Motor neuron (in vitro differentiated cells): Measurements from ENCODE around the gene TLCD5. TPM values are rescaled to one million over a fixed set of nuclear protein-coding genes. Genes with fewer than 3 reads are reported as not detected.

Experiments
- ATAC-seq, 8 experiments: fragments of 200-7000 bp; cut with Tn5 transposase; replicated peaks in 6 of 8; 2 replicates each; pipeline ENCODE4 v1.8.0; 2021; ENCODE audit warnings: mild to moderate bottlenecking in 8 of 8, moderate library complexity in 8 of 8
- H3K27ac ChIP-seq, 2 donors: fragments of 250-450 bp; sonication (Bioruptor Pico); 2 replicates each; pipeline ENCODE4 v1.9.0; 2021; ENCODE audit warnings: antibody characterized with exemption in 2 of 2, mild to moderate bottlenecking in 2 of 2, moderate library complexity in 1 of 2
- H3K4me1 ChIP-seq, 2 donors: fragments of 250-450 bp; sonication (Bioruptor Pico); replicated peaks in 1 of 2; 2 replicates each; pipeline ENCODE4 v1.6.1; 2021; ENCODE audit warnings: antibody characterized with exemption in 2 of 2, mild to moderate bottlenecking in 2 of 2, moderate library complexity in 1 of 2
- H3K4me3 ChIP-seq, 5 donors: fragments of 250-450 bp; sonication (Bioruptor Pico); 2 replicates each; pipeline ENCODE4 v1.9.0; 2021; ENCODE audit warnings: antibody characterized with exemption in 5 of 5, mild to moderate bottlenecking in 5 of 5, moderate library complexity in 4 of 5
- WGBS, 10 experiments: fragments of 450-650 bp; shearing (Covaris generic); methylation state at CpG; one replicate each; pipeline ENCODE4 v1.0.0; 2022; 5-methylcytosine and 5-hydroxymethylcytosine counted together
- in situ Hi-C, 9 experiments: fragments of 400-800 bp; cut with MboI; loops; one replicate each; pipeline ENCODE4 v1.15.0; 2021; ENCODE audit warnings: low sequenced_read_pairs in 9 of 9, low pct_unique_long_range_greater_than_20kb in 2 of 9; ENCODE audit not compliant: unreplicated experiment in 9 of 9
- total RNA-seq, 8 experiments: library from RNA; unstranded; fragments of 300-600 nt; gene quantifications; 2 replicates each; pipeline versions ENCODE4 v1.2.3 to v1.2.4, GENCODE V29; 2022

Gene TLCD5
- total RNA-seq, result 10 to 100 TPM in 3 of 8 experiments, 1 to 10 TPM in 5; 5.1 to 12.1 (median 9.5) TPM

DNA sequence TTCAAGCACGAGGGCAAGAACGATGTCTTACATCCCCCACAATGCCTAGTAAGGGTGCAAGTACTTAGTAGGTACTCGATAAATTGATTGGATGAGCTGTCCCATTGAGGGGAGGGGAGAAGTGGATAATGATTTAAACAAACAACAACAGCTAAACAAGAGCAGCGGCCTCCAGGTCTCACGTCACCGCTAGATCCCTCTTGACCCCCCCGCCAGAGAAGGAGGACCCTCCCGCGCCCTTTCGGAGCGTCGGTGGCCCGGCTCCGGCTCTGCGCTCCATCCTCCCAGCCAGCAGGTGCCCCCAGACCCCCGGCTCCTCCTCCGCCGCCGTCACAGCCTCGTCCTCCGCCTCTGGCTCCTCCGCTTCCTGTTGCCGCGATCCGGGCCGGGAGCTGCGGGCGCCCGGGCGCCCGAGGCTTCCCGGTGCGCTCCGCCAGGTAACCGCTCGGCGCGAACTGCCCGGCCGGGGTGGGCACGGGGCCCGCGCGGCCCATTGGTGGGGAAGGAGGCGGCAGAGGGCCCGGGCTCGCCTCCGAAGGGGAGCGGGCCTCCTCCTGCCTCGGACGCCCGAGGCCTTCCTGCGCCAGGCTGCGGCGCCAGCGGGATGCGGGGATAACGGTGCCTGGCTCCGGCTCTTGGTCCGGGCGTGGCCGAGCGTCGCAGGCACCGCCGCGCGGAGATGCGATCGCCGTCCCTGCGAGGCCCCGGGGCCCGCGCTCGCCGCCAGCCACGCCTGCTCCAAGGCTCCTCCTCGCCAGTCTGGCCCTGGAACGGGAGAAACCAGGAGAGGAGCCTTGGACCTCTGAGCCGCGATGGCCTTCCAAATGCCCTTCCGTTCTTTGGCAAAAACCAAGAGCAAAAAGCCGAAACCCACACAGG lies at the start of gene TLCD5:
TLCD5 (plus strand) TSS at position 368 of the 879 bp plus-strand sequence. CDS start 2,143 bp downstream, outside the sequence.
- 0 to 20% (median 1%) methylated on average over 1 to 20 of the region's 84 CpGs; no CpG with 5 or more reads in 1 of the 10 experiments for WGBS, 10 experiments
- H3K4me3 ChIP-seq, result peak within 1 kb of the TSS; percentile 65 to 99 (median 81)
- peaks cover 3 to 6% of the 10 kb centered on the region in 2 donors for H3K4me1 ChIP-seq
- ATAC-seq, result peak; percentile 86 to 98 (median 98)
- in situ Hi-C loops, result loop anchor here in 1 of 9 experiments (25.0 kb wide), 1 partner anchor 112 kb away; no protein-coding TSS in a partner anchor
- peak within 1 kb of the TSS; percentile 85 to 87 for H3K27ac ChIP-seq

- 43 to 100% (median 100%) methylated on average over 1 to 4 of the region's 5 CpGs; no CpG with 5 or more reads in 5 of the 10 experiments for WGBS, 10 experiments
- Histone ChIP-seq H3K4me3 (no peak overlapping the region), H3K27ac (no peak overlapping the region), H3K4me1 (no peaks in the 10 kb centered on the region)
- in situ Hi-C loops, result loop anchor here in 1 of 9 experiments (25.0 kb wide), 1 partner anchor 117 kb away; no protein-coding TSS in a partner anchor
- peak in 1 of 8 experiments; percentile 52 for ATAC-seq
Measured at GRCh38 chr11:120279502-120279901, 45.6 kb upstream of the TLCD5 start.

- H3K4me1 ChIP-seq, result no peaks in the 10 kb centered on the region
- WGBS, 10 experiments, result 50 to 100% (median 85%) methylated on average over 1 to 2 of the region's 5 CpGs; no CpG with 5 or more reads in 6 of the 10 experiments
- no peak overlapping the region for H3K27ac ChIP-seq
- H3K4me3 ChIP-seq, result no peak overlapping the region
- ATAC-seq, result peak in 1 of 8 experiments; percentile 66
- in situ Hi-C loops, result loop anchor here in 1 of 9 experiments (25.0 kb wide), 1 partner anchor 118 kb away; no protein-coding TSS in a partner anchor
Measured at GRCh38 chr11:120280600-120281051, 44.5 kb upstream of the TLCD5 start.

DNA sequence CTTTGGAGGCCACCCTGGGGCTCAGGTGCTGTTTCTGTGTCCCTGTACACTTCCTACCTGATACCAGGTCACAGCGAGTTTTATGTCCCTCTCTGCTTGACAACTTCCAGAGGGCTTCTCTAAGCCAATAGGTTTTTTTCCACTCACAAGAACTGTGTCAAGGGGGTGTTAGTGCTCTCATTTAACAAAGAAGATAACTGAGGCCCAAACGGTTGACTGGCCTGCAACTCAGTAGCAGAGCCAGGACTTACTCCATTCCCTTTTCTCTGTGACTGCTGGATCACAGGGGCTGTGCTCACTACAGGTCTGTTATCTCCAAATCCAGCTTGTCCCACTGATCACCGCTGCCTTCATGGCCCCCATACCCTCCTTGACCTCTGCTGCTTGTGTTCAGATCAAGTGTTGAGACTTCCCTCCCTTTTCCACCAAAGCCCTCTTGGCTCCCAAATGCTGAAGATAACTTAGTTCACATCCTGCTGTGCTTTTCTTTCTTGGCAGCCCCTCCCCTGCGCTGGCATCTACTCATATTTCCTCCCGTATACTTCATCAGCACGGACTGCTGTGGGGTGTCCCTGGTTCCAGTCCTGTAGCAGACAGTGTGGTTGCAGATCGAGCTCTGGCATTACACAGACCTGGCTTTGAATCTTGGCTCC lies 43.8 kb upstream of the TLCD5 start:
- Histone ChIP-seq H3K4me3 (no peak overlapping the region), H3K4me1 (no peaks in the 10 kb centered on the region), H3K27ac (no peak overlapping the region)
- WGBS, 10 experiments, result 17 to 80% (median 59%) methylated on average over 1 to 7 of the region's 7 CpGs; no CpG with 5 or more reads in 1 of the 10 experiments
- ATAC-seq, result peak in 1 of 8 experiments; percentile 62
- in situ Hi-C loops, result loop anchor here in 1 of 9 experiments (25.0 kb wide), 1 partner anchor 119 kb away; no protein-coding TSS in a partner anchor

DNA sequence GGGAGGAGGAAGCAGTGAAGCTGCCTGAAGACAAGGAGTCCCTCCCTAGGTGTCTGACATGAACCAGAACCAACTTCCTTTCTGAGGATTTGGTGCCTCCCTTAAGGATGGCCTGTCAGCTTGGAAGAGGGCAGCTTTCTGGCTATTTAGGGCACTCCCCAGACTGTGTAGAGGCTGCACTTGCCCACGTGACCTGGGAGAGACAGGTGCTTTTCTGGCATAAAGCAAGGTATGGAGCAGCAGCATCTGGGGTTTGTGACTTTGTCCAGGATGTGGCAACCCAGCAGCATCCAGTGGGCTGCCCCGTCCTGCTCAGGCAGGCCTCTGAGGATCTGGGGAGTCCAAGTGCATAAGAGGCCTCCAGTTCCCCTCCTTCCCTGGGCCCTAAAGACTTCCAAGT lies 42.0 kb upstream of the TLCD5 start:
- in situ Hi-C loops, result loop anchor here in 1 of 9 experiments (25.0 kb wide), 1 partner anchor 121 kb away; no protein-coding TSS in a partner anchor
- 20 to 82% (median 50%) methylated on average over 1 to 2 of the region's 2 CpGs; no CpG with 5 or more reads in 7 of the 10 experiments for WGBS, 10 experiments
- Histone ChIP-seq H3K4me3 (no peak overlapping the region), H3K4me1 (no peaks in the 10 kb centered on the region), H3K27ac (no peak overlapping the region)
- ATAC-seq, result no peak

- no peak for ATAC-seq
- H3K4me1 ChIP-seq, result no peaks in the 10 kb centered on the region
- no peak overlapping the region for H3K27ac ChIP-seq
- WGBS, 10 experiments, result 71 to 93% (median 88%) methylated on average over 1 to 3 of the region's 6 CpGs; no CpG with 5 or more reads in 4 of the 10 experiments
- in situ Hi-C loops, result loop anchor here in 1 of 9 experiments (25.0 kb wide), 1 partner anchor 122 kb away; no protein-coding TSS in a partner anchor
- H3K4me3 ChIP-seq, result no peak overlapping the region
Measured at GRCh38 chr11:120284272-120284671, 40.8 kb upstream of the TLCD5 start.

DNA sequence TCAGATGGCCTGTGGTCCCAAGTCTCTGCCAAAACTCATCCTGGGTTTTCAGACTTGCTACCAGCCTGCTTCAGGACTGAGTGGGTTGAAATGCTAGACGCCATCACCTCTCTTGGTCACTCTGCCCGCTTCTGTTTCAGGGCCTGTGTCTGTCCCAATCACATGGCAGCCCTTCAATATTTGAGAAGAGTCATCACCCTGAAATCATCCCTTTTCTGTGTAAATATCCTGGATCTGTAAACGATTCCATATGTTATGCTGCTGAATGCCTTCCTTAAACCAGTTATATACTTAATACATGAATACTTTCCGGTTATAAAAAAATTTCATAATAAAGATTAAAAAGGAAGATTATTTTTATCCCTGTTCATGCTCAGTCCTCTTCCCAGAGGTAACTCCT lies 39.8 kb upstream of the TLCD5 start:
- ATAC-seq, result peak in 1 of 8 experiments; percentile 38
- H3K4me3 ChIP-seq, result no peak overlapping the region
- H3K27ac ChIP-seq, result no peak overlapping the region
- 23 to 100% (median 84%) methylated on average over 1 to 4 of the region's 4 CpGs; no CpG with 5 or more reads in 1 of the 10 experiments for WGBS, 10 experiments
- H3K4me1 ChIP-seq, result no peaks in the 10 kb centered on the region
- in situ Hi-C loops, result loop anchor here in 1 of 9 experiments (25.0 kb wide), 1 partner anchor 123 kb away; no protein-coding TSS in a partner anchor

DNA sequence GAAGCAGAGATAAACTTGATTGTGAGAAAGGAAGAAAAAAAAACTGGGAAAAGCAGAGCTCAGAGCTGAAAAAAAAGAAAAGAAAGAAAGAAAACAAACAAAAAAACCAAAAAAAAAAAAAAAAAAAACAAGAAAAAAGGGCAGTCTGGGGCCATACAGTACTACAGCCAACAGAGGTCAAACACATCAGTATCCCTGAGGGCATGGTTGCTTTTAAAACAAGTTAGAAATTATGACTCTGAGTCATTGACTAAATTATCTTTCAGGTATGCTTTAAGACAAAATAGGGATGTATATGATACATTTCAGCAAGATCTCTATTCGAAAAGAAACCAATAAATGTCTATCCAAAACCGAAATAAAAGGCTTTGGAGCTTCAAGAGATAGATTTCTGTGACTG lies 37.1 kb upstream of the TLCD5 start:
- ATAC-seq, result no peak
- H3K4me3 ChIP-seq, result no peak overlapping the region
- in situ Hi-C loops, result loop anchor here in 1 of 9 experiments (25.0 kb wide), 1 partner anchor 126 kb away; no protein-coding TSS in a partner anchor
- WGBS, 10 experiments, result 67 to 95% (median 84%) methylated on average over 1 to 2 of the region's 2 CpGs
- H3K4me1 ChIP-seq, result no peaks in the 10 kb centered on the region
- no peak overlapping the region for H3K27ac ChIP-seq

DNA sequence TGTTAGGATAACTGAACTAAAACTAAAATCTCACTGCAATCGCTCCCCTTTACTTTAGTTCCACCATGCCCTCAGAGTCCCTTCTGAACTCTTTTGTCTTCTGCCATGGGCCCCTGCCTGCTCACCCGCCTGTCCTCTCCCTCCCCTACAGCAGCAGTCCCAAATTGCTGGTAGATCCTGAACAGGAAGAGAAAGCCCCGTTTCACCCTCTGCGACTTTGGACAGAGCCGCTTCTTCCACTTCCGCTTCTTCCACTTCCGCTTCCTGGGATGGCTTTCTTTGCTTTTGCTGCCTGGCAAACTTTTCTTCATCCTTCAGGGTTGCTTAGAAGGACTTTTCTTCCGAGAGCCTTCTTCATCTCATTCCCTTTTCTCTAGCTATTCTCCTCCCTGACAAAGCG lies 35.7 kb upstream of the TLCD5 start:
- H3K27ac ChIP-seq, result no peak overlapping the region
- in situ Hi-C loops, result loop anchor here in 1 of 9 experiments (25.0 kb wide), 1 partner anchor 127 kb away; no protein-coding TSS in a partner anchor
- no peak overlapping the region for H3K4me3 ChIP-seq
- H3K4me1 ChIP-seq, result no peaks in the 10 kb centered on the region
- WGBS, 10 experiments, result 56 to 100% (median 78%) methylated on average over 1 to 8 of the region's 9 CpGs; no CpG with 5 or more reads in 1 of the 10 experiments
- ATAC-seq, result no peak

DNA sequence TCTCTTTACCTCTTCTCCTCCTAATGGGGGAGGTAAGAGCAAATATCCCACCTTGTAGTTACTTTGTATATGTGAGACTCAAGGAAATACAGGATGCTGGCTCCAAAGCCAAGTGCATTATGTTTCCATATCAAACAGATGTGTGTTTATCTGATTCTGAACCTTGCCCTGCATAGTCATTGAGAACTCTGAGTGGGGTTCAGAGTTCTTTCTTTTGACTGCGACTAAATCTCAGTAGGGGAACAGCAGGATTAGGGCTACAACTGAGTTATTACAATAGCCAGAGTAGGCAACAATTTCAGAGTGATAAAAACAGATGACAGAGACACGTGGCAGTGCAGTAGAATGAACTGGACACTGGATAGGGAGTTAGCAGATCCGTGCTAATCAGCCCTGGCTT lies 34.1 kb upstream of the TLCD5 start:
- 0 to 100% (median 57%) methylated on average over 1 to 2 of the region's 3 CpGs; no CpG with 5 or more reads in 2 of the 10 experiments for WGBS, 10 experiments
- in situ Hi-C loops, result loop anchor here in 3 of 9 experiments (10.0 to 25.0 kb wide), 3 partner anchors 46 to 129 kb away; partner anchors contain the start of gene POU2F3 (in 1 of the 3)

GRCh38 chr11:120293038-120293800 lies 31.9 kb upstream of the TLCD5 start:
- H3K4me1 ChIP-seq, result no peaks in the 10 kb centered on the region
- no peak overlapping the region for H3K27ac ChIP-seq
- ATAC-seq, result no peak
- WGBS, 10 experiments, result 70 to 100% (median 89%) methylated on average over 1 to 5 of the region's 5 CpGs; no CpG with 5 or more reads in 2 of the 10 experiments
- in situ Hi-C loops, result loop anchor here in 3 of 9 experiments (10.0 to 25.0 kb wide), 3 partner anchors 48 to 131 kb away; partner anchors contain the start of gene POU2F3 (in 1 of the 3)
- H3K4me3 ChIP-seq, result no peak overlapping the region

More for the DNA sequence above, 34.1 kb upstream of the TLCD5 start:
- no peak for ATAC-seq
- Histone ChIP-seq H3K4me1 (no peaks in the 10 kb centered on the region), H3K27ac (no peak overlapping the region), H3K4me3 (no peak overlapping the region)
